Hematopoietic multipotent progenitor cell treated with erythropoietin and hydrocortisone succinate and interleukin-3 and kit ligand, for 17 days (in vitro differentiated cells): ENCODE measurements around the gene SEMA5A.

ENCODE experiments used
- DNase-seq: peaks from one replicate; pipeline ENCODE4 v3.0.0-alpha.2; 2015; ENCODE audit warnings: low spot score

Gene SEMA5A

DNA sequence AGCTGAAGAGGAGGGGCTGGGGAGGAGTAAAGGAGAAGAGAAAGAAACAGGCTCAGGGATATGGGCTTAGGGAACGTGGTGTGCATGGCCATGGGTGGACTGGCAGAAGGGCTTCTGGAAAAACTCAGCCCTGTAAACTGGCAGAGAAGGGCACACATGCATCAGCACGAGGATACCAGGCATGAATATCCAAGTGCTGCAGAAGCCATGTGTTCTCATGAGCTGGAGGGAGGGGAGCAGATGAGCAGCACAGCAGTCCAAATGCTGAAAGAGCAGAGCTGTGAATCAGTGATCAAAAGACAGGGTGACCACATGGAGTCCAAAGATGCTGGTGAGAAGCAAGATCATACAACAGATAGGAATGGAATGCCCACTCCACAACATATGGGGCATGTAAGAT lies 72.3 kb downstream of the SEMA5A start:
- DNase-seq, result no peak

DNA sequence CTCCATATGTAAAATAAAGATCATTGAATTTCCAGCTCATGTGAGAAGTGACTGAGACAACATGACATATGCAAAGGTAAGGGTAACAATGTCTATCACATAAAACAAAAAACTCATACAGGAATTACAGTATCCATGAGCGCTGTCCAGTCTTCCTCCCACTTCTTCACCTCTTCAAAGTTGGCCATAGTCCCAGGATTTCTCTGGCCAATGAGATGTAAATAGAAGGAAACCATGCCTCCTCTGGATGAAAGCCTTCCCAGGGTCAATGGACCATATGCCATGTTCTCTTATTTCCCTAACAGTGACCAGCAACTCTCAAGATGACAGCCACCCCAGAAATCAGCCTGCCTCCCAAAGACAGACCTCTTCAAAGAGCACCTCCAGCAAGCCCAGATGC lies 75.5 kb downstream of the SEMA5A start:
- no peak for DNase-seq

DNA sequence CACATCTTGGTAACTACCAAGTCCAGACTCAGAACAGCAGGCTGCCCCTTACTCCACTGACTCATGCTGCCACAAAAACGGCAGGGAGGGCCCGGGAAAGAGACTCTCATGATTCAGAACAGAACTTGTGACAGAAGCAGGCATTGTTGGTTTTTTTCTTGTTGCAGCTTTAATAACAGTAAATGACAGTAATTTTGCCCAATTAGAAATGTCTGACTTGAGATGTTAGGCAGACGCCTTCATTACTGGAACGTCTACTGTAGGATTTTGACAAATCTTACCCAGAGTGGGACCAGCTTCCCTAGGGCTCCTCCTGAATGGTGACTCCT lies 77.9 kb downstream of the SEMA5A start:
- DNase-seq, result no peak

DNA sequence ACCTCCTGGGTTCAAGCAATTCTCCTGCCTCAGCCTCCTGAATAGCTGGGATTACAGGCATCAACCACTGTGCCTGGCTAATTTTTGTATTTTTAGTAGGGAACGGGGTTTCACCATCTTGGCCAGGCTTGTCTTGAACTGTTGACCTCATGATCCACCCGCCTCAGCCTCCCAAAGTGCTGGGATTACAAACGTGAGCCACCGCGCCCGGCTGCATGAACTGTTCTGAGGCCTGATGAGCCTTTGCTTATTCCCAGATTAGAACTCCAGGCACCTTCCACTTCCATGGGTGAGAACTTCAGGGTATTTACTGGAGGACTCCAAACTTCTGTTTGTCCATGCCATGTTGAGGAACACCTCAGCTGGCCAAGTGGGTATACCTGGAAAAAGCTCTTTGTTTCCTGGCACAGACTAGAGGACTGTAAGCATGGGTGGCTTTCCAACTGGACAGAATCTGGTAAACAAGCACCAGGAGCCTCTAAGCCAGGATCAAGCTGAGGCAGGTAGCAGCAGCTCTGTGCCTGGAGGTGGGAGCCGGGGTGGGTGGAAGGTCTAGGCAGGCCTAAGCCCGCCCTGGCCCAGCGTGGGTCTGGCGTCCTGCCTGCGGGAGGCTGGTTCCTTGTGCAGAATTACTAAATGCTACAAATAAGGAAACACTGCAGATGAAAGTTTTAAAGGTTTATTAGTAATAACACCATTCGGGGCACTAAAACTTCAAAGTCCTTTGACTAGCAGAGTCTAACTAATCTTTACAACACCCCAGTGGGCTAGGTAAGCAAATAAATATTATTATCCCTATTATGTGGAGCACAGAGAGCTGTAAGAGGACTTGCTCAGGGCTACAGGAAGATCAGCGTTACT lies 78.4 kb downstream of the SEMA5A start:
- DNase-seq, result no peak

DNA sequence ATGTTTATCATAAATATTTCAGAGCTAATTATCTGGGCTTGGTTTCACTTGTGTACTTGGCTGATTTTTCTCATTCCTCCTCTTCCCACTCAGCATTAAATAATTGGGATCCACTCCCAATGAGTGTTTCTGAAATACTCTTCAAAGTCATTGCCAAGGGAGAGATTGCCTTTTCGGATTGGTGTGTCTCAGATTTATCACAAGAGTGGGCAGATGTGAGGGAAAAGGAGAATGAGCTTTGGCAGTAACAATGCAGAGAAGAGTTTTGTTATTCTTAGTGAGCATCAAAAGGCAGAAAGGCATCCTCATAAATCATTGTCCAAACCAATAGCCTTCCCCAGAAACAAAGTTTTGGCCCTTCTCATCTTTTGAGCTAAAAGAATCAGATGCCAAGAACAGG lies 79.2 kb downstream of the SEMA5A start:
- no peak for DNase-seq

DNA sequence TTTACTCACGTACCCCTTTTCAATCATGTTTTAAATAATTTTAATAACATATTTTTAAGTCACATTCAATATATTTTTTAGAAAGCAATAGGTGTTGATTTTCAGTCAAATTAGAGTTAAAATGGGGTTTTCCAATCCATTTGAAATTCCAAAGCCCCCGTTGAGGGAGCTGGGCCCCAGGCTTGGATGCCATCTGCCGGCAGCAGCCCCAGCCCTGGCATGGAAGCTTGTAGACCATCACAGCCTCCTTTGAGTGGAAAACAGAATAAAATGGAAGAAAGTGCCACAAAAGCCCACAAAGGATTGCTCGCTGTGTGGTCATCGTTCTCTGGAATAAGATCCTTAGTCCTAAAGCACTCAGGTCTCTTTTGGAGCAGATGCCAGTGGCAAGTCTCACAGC lies 81.4 kb downstream of the SEMA5A start:
- DNase-seq, result no peak

DNA sequence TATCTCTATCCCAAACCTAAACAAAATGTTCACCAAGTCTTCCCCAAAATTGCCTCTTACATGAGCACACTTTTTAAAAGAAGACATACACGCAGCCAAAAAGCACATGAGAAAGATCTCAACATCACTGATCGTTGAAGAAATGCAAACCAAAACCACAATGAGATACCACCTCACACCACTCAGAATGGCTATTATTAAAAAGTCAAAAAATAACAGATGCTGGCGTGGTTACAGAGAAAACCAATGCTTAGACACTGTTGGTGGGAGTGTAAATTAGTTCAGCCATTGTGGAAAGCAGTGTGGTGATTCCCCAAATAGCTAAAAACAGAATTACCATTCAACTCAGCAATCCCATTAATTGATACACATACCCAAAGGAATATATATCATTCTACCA lies 83.8 kb downstream of the SEMA5A start:
- no peak for DNase-seq

DNA sequence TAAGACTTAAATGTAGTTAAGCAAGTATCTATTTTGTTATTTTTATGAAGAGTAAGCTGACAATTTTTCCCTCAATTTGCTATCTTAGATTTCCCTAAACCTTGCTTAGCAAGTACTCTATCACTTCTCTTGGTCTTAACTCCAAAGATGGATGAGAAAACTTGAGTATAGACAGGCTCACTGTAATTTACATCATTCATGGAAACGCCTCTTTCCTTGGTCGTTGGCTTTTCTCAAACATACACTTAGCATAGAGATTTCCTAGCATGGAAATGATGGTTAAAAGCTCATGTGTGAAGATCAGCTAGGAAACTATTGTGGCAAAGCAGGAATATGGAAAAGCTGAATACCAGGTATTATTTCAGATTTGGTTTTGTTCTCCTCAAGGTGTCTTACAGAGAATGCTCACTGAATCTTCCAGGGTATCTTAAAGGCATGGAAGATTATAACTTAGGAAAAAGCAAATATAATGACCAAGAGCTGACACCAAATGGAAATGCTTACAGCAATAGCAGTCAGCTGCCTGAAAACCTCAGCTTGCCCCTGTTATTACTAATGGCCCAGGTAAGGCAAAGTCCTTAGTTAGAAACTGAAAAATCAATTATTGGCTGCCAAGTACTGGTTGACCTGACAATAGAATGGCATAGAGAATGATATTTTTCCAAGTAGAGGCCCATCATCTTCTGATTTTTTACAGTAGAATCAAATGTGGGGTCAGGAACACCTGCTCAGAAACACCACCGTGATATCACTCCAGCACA lies 84.8 kb downstream of the SEMA5A start:
- DNase-seq, result no peak

DNA sequence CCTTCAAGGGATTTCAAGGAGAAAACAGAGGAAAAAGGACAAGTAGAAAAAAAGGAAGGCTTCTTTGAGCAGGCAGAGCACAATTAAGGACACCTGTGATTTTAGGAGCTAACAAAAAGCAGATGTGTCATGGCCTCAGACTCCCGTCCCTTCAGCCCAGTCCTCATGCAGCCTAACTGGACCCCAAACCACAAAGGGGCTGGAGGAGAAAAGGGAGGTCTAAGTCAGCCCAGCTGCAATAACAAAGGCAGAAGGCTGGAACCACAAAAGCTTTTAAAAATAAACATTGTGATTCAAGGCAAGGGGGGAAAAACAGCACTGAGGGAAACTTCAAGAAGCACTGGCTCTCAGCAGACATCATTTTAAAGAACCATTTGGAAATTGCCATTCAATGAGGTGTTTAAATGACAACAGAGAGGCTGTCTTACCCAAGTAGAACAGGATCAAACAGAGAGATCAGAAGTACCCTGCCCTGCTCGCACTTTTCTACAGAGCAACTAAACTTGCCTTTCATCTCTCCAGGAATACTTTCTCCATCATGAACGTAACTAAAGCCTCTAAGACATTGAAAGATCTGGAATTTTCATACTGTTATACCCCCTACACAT lies 89.3 kb downstream of the SEMA5A start:
- no peak for DNase-seq

DNA sequence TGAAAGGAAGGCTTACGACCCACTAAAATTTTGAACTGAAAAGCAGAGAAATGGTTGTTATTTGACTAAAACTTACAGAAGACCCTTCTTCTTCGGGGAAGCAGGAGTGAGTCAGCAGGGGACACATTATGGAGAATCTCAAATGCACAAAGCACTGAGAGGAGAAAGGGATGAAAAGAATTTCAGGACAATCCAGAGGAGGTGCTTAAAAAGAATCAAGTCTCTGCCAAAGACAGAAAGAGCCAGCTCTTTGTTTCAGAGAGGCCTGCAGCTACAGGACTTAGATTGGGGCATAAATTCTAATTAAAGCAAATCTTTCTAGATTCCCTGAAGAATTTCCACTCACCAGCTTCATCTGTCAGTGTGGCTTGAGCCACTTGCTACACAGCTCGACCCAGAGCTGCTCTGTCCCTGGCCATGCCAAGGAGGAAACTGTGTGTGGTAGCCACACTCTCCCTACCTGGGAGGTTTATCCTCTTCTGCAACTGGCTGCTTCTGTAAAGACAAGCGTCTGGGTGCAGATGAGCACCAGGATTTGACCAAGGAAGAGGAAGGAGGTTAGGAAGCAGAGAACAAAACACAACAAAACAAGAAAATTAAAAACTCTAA lies 89.9 kb downstream of the SEMA5A start:
- no peak for DNase-seq

DNA sequence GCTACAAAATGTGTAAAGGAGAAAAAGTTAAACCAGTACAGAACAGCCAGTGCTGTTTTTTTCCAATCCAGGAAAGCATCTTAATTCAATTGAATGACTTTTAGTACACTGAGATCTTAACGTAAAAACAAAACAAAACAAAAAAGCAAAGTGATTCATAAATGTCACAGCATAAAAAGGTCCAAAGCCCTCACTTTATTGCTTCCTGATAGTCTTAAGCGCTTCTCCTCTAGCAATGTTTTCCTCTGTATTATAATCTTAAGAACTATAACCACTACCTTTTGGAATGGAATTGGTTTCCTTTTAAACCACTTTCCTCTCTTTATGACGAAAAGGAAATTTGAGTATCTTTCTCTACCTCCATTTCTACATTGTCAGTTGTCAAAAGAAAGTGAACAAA lies 91.4 kb downstream of the SEMA5A start:
- no peak for DNase-seq

DNA sequence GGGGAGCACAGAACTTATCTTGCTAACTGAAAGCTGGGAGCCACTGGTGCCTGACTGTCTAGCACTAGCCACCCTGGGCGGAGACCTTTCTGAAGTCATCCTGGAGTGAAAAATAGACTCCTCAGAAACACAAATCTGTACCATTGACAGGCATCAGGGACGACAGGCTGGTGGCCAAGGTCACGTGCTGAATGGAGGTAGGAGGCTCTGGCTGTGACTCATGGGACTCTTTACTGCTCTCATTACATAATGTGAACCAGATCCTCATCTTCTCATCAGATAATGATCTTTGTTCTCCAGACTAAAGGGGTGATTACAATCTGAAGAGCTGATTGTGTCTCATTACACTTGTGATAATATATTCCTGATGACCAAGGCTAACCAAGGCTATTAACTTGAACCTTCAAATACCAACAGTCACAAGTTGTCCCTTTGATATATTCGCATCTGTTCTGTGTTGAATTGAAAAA lies 91.8 kb downstream of the SEMA5A start:
- DNase-seq, result no peak

DNA sequence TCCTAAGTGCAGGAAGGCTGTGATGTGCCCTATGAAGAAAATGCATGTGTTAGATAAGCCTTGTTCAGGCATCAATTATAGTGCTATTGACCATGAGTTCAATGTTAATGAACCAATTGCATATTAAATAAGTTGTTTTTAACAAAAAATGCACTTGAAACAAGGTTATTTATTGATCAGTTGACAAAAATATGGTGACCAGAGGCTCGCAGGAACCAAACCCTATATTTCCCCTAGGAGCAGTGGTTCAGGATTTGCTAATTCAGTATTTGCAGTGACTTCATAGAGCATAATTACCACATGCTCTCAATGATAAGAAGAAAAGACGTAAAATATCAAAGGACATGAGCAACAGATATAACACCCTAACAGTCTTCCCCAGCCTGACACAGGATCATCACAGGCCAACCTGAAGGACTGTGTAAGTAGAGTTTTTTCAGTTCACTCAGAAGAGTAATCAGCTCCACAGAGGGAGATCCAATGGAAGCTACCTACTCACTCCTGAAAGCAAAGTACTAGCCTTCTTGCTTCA lies 92.3 kb downstream of the SEMA5A start:
- DNase-seq, result no peak

DNA sequence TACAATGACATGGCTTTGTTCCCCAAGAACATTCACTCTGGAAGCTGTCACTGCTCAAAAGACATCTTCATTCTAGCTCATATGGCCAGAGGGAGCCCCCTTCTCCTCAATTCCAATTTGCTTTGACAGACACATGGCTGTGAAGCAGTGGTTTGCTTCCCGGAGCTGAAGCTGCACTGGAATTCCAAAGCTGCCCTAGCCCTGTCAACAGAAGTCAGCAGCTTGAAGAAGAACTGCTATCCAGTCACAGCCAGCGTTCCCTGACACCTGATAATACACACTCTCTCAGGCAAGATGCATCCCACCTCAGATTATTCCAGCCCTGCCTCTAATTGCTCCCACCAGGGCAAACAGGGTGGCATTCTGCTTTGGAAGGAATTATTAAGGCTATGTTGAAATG lies 93.7 kb downstream of the SEMA5A start:
- DNase-seq, result no peak

DNA sequence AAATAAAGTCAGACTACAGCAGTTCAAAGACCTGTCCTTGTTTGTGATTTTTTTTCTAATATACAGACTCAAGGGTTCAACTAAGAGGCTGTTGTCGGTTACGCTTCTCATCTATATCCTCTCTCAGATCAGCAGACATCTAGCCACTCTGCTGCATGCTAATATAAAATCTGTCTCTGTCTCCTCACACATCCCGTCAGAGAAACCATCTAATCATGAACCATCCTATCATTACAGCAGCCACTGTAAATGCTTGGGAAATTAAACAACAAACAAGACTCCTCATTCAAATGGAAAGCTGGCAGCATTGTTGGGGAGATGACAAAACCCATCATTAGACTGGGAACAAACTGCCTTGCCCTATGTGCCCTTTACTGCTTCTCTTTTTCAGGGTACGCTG lies 94.8 kb downstream of the SEMA5A start:
- no peak for DNase-seq

DNA sequence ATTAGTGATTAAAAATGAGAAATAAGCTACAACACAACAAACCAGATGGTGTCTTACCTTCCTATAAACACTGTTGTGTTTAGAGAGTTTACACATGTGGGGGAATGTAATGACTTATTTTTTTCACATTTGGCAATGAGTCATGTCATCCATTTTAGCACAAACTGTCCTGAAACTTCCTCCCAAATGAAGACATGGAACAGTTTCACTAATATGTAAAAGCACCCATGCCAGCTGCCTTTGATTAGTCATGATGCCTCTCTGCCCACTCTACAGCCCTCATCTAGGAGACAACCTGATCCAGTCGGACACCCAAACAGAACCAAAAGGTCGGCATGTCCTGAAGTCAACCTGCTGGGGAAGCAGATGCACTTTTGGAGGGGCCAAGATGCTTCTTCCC lies 98.2 kb downstream of the SEMA5A start:
- DNase-seq, result no peak

DNA sequence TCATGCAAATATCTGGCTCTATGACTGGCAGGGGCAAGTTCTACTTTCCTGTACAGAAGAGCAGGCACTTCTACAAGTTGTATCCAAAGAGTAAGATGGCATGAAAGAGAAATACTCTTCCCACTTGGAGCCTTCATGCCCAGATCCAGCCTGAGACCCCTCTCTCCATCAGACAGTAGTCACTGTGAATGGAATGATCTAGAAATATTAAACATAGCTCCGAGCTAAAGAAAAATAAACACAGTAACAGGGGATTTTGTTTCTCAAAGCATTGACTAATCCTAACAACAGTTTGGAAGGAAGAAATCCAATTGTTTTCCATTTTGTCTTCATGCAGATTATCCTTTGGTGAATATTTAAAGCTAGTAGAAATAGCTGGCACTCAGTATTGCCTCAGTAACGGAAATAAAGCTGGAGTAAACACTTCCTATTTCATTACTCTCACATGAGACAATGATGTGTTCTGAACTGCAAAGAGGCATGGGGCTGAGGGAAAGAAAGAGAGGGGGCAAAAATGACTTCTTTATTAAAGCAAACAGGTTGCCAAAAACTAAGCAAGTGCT lies 100.0 kb downstream of the SEMA5A start:
- DNase-seq, result no peak

DNA sequence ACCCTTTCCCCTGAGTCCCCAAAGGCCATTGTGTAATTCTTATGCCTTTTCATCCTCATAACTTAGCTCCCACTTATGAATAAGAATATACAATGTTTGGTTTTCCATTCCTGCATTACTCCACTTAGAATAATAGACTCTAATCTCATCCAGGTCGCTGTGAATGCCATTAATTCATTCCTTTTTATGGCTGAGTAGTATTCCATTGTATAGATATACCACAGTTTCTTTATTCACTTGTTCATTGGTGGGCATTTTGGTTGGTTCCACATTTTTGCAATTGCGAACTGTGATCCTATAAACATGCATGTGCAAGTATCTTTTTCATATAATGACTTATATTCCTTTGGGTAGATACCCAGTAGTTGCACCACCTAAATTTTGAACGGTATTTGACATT lies 101.5 kb downstream of the SEMA5A start:
- no peak for DNase-seq

DNA sequence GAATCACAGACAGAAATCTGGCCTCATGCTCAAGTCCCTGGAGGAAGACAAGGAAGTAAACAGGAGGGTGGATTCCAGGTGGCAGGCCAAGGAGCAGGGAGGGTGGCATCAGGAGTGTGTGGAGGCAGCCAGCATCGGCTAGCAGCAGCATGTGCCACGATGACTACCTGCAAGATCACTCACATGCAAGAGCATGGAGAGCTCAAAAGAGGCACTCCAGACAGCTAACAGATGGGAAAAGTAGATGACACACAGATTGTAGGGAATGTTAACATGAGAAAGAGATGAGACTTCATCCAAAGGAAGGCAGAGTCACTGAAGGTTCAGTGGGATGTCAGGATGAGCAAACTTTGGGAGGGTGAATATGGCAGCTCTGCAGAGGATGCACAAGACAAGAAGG lies 104.3 kb downstream of the SEMA5A start:
- no peak for DNase-seq

DNA sequence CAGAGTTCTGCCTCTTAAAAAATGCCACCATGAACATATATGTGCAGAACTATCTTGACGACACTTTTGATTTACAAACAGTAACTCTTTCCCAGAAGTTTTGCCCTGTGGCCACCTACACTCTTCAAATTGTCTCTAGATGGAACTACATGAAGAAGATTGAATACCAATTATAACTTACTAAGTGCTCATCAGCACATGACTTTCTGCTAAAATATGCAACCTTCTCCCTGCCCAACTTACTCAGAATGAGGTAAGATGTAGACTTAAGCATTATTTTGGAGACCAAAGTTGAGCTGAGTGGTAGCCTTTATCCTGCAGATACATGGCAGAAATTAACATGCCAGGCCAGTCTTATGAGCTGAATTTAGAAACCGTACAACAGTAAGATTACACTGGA lies 105.4 kb downstream of the SEMA5A start:
- no peak for DNase-seq

DNA sequence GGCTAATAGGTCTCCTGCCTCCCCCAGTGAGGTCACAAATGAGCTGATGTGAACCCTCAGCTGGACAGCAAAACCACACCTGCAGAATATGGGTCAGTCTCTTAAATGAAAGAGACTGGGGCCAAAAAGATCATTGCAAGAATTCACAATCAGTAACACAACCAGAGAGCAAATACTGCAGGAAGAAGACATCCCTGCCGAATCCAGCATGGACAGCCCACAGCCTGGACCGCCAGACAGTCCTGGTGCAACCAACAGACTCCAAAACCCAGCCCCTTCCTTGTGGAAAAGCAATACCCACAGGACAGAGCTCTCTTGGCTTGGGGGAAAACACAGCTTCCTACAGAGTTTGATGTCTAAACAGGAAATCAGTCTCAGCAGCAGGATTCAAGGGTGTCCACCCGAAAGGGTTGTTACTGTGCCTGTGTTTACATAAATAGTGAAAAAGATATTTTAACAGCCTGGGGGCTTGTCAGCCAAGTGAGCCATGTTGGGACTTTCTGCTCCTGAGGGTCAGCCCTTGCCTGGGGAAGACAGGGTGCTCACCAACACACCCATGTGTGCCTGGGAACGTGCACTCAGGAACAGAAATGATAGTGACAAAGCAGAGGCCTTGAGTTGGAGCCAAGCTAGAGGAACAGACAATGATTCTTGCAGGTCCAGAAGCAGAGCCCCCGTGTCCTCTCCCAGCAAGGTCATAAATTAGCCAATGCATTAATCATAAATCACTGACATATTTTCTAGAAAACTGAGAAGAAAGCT lies 106.2 kb downstream of the SEMA5A start:
- no peak for DNase-seq
